Ascending aorta (tissue), 2 donors: ENCODE measurements around the gene DCST2. TPM values are rescaled to one million over a fixed set of nuclear protein-coding genes. Genes with fewer than 3 reads are reported as not detected.

Experiments used
- DNase-seq, 2 donors: peaks; one replicate each; pipeline ENCODE4 v3.0.0-alpha.2; 2019; ENCODE audit warnings: low spot score in 2 of 2
- H3K27ac ChIP-seq, 2 donors: fragments of 200-600 bp; sonication (generic); one replicate each; pipeline ENCODE4 v1.5.1; 2016 to 2017; ENCODE audit warnings: mild to moderate bottlenecking in 1 of 2
- H3K27me3 ChIP-seq: fragments of 200-600 bp; sonication (generic); one replicate; pipeline ENCODE4 v1.5.1; 2017
- H3K36me3 ChIP-seq, 2 donors: fragments of 200-600 bp; sonication (generic); one replicate each; pipeline ENCODE4 v1.5.1; 2016
- H3K4me1 ChIP-seq, 2 donors: fragments of 200-600 bp; sonication (generic); one replicate each; pipeline ENCODE4 v1.5.1; 2016 to 2017; ENCODE audit warnings: mild to moderate bottlenecking in 1 of 2
- H3K4me3 ChIP-seq, 2 donors: fragments of 200-600 bp; sonication (generic); one replicate each; pipeline ENCODE4 v1.5.1; 2016 to 2017; ENCODE audit warnings: mild to moderate bottlenecking in 1 of 2
- H3K9me3 ChIP-seq, 2 donors: fragments of 200-600 bp; sonication (generic); one replicate each; pipeline ENCODE4 v1.5.1; 2016
- intact Hi-C: fragments of 100-400 bp; cut with DNase I; formaldehyde crosslinking; loops from one replicate; pipeline ENCODE4 v1.15.1; 2023
- total RNA-seq: library from RNA; depleted of rRNA; stranded (reverse); fragments of >200 nt; gene quantifications from one replicate; pipeline ENCODE4 v1.1.0, GENCODE V29; 2016
- TF ChIP-seq, protein P1 (sequence below), 3 experiments: fragments of 200-600 bp in 2 of 3; fragments of 450-650 bp in 1 of 3; sonication (generic) in 2 of 3; IDR thresholded peaks; one replicate each; pipeline ENCODE4 v1.5.1; 2016 to 2019; ENCODE audit warnings: antibody characterized with exemption in 3 of 3, mild to moderate bottlenecking in 1 of 3, moderate library complexity in 1 of 3

Gene DCST2
- total RNA-seq, 1 donor from 2014 or later: 0.64 TPM

DNA sequence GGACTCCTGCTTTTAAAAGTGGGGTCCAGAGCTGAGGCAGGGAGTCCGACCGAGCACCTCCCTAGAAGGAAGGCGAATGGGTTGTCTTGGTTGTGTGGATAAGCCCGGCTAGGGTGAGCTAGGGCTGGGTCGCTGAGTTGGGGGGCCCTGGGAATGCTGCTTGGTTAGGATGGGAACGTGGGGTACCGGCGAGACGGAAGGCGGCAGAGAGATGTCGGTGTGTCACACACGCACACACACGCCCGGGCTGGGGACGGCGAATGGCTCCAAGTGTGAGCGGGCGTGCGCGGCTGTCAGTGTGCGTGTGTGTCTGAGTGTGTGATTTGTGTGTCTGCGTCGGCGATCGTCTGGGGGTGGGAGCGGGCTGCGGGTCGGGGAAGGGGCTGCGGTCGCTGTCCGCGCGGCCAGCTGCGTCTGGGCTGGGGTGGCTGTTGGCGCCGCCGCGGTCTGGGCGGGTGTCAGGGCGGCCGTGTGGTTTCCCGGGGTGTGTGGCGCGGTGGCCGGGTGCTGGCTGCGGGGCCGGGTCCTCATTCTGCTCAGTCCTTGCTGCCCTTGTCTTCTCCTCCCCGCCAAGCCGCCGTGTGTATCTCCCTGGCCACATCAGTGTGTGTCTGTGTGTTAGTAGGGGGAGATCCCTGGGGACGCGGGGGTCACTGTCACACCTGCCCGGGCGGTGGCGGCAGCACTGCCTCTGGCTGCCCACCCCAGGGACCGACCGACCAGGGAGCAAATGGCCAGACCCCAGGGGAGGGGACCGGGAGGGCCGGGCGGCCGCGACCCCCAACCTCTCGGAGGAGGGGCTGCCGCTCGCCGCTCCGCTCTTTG is 46.1 kb upstream of the DCST2 start:
- intact Hi-C loops: no loop called here
- no peak for DNase-seq
- TF ChIP-seq, protein P1, sequence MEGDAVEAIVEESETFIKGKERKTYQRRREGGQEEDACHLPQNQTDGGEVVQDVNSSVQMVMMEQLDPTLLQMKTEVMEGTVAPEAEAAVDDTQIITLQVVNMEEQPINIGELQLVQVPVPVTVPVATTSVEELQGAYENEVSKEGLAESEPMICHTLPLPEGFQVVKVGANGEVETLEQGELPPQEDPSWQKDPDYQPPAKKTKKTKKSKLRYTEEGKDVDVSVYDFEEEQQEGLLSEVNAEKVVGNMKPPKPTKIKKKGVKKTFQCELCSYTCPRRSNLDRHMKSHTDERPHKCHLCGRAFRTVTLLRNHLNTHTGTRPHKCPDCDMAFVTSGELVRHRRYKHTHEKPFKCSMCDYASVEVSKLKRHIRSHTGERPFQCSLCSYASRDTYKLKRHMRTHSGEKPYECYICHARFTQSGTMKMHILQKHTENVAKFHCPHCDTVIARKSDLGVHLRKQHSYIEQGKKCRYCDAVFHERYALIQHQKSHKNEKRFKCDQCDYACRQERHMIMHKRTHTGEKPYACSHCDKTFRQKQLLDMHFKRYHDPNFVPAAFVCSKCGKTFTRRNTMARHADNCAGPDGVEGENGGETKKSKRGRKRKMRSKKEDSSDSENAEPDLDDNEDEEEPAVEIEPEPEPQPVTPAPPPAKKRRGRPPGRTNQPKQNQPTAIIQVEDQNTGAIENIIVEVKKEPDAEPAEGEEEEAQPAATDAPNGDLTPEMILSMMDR (IDR thresholded peaks at IDR 0.05): no peak
- no peak overlapping the region for H3K27ac ChIP-seq
- no peaks in the 10 kb centered on the region for H3K36me3 ChIP-seq
- no peaks in the 10 kb centered on the region for H3K9me3 ChIP-seq
- H3K4me1 ChIP-seq: peaks cover 32 to 46% of the 10 kb centered on the region in 2 donors
- peak overlapping the region; percentile 62 to 66 for H3K4me3 ChIP-seq
- peaks cover 42% of the 10 kb centered on the region for H3K27me3 ChIP-seq

DNA sequence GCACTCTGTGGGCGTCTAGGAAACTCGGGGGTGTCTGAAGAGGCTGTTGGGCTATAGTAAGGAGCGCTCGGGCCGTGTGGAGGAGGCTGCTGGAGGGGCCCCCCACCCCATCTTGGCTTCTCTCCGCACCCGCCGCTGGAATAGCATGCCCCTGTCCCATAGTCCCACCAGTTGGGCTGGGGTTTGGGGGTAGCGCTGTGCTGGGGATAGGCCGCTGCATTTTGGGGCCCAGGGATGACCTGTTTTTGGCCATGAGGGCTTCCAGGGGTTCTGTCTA is 45.6 kb upstream of the DCST2 start:
- Histone ChIP-seq H3K27me3 (peaks cover 40% of the 10 kb centered on the region), H3K9me3 (no peaks in the 10 kb centered on the region), H3K27ac (no peak overlapping the region), H3K36me3 (no peaks in the 10 kb centered on the region), H3K4me1 (peaks cover 32 to 41% of the 10 kb centered on the region in 2 donors), H3K4me3 (peak overlapping the region; percentile 62 to 66)
- intact Hi-C loops: no loop called here
- no peak for DNase-seq
- TF ChIP-seq, protein P1 (IDR thresholded peaks at IDR 0.05): no peak

DNA sequence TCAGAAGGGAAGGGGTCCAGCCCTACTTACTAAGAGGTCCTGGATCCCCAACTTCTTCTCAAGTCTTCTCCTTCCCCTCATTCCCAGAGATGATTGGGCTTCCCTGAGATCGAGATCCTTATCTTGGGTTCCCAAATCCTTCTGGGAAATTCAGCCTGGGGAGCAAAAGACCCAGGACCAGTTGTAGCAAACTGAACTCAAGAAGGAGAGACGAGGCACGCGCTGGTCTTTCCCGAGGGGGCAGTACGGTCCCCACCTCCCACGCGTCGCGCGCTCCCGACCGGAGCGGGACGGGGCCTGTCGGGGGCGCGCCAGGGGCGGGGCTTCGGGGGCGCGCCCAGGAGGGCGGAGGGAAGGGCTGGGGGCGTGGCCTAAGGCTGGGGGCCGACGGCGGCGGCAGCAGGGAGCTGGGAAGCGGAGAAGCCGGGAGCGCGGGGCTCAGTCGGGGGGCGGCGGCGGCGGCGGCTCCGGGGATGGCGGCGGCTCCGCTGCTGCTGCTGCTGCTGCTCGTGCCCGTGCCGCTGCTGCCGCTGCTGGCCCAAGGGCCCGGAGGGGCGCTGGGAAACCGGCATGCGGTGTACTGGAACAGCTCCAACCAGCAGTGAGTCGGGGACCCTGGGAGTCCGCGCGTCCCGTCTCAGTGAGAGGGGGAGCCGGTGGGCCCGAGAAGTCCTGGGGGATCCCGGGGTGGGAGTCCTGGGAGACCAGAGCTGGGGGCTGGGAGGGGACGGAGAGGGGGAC is 45.1 kb upstream of the DCST2 start, which contains the start of gene EFNA3:
Gene EFNA3, plus strand, starts transcription at position 369 of the 741 bp plus-strand sequence. Its CDS starts 105 bp downstream, at position 474.
- intact Hi-C loops: no loop called here
- peak in 1 of 2 donors; percentile 81 for DNase-seq
- H3K4me3 ChIP-seq: peak within 1 kb of the TSS; percentile 62 to 66
- H3K36me3 ChIP-seq: no peaks in the 10 kb centered on the region
- peaks cover 32 to 41% of the 10 kb centered on the region in 2 donors for H3K4me1 ChIP-seq
- H3K27me3 ChIP-seq: peaks cover 36% of the 10 kb centered on the region
- TF ChIP-seq, protein P1 (IDR thresholded peaks at IDR 0.05): no peak
- no peak within 1 kb of the TSS for H3K27ac ChIP-seq
- H3K9me3 ChIP-seq: no peaks in the 10 kb centered on the region

DNA sequence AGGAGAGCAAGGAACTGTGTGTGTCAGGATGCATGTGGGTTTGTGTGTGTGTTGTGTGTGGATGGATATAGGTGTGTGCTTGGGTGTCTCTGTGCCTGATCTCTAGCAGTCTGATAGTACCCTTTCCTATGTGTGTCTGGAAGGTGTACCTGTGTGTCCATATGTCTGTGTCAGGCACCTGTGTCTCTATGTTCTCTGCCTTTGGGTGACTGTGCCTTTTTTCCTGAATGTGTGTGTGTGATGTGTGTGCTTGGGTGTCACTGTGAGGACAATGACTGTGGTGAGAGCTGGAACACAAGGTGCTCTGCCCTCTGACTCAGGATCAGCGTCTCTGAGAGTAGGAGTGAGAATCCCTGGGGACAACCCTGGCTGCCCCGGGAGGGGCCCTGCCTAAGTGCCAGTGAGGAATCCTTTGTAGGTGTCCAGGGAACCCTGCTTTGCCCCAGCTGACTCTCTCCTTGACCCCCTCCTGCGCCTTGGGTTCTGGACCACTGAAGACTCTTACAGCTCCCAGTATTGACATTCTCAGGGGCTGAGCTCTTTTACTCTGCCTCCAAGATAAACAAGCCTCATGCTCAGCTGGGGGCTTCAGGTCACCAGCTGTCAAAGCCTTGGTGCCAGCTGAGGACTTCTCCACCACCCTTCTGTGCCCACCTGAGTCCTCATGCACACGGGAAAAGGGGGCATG is 44.3 kb upstream of the DCST2 start:
- no peaks in the 10 kb centered on the region for H3K36me3 ChIP-seq
- peaks cover 29% of the 10 kb centered on the region for H3K27me3 ChIP-seq
- peaks cover 32 to 41% of the 10 kb centered on the region in 2 donors for H3K4me1 ChIP-seq
- DNase-seq: no peak
- H3K9me3 ChIP-seq: no peaks in the 10 kb centered on the region
- no peak overlapping the region for H3K4me3 ChIP-seq
- TF ChIP-seq, protein P1 (IDR thresholded peaks at IDR 0.05): no peak
- intact Hi-C loops: no loop called here
- no peak overlapping the region for H3K27ac ChIP-seq

DNA sequence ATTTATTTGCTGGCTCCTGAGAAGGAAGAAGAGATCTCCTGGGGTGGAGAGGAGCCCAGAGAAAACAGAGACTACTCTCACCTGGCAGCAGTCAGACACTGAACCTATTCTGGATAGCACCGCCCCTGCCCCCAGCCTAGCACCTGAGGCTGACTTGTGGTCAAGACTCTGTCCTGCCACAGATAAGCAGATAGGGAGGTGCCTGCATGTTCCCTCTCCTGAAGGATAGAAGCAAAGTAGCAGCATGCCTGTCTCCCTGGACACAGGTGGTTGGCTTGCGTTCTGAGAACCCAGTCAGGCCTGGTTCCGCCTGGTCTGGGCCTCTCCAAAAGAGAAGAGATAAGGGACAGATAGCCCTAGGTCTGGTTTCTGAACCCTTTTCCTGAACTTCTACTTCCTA is 43.8 kb upstream of the DCST2 start:
- peaks cover 30 to 39% of the 10 kb centered on the region in 2 donors for H3K4me1 ChIP-seq
- no peaks in the 10 kb centered on the region for H3K9me3 ChIP-seq
- TF ChIP-seq, protein P1 (IDR thresholded peaks at IDR 0.05): no peak
- H3K27me3 ChIP-seq: peaks cover 23% of the 10 kb centered on the region
- intact Hi-C loops: no loop called here
- H3K36me3 ChIP-seq: no peaks in the 10 kb centered on the region
- no peak for DNase-seq
- H3K27ac ChIP-seq: no peak overlapping the region
- H3K4me3 ChIP-seq: no peak overlapping the region
